ENCODE measurements around the gene XRCC4. TPM values are rescaled to one million over a fixed set of nuclear protein-coding genes. Genes with fewer than 3 reads are reported as not detected.

XRCC4 gene
- total and polyA plus RNA-seq, 9 of the 15 experiments (the other 6 are each of a cell fraction or from before 2014, with no cell fraction given): 13.6 to 61.6 (median 22.4) TPM

GRCh38 chr5:83341815-83342334 lies 264.5 kb downstream of the XRCC4 start (continued):
- TF ChIP-seq ZNF76 (CRISPR knock-in tag; IDR thresholded peaks at IDR 0.05; ENCODE audit: borderline replicate concordance) (no peak), ZFX (CRISPR knock-in tag; IDR thresholded peaks at IDR 0.05) (no peak), NONO (IDR thresholded peaks at IDR 0.05; ENCODE audit: low read depth in 2 of 2, low read length in 1 of 2) (no peak), ZNF217 (CRISPR knock-in tag; IDR thresholded peaks at IDR 0.05) (no peak), TCF15 (CRISPR knock-in tag; IDR thresholded peaks at IDR 0.05) (no peak)
- TF ChIP-seq, protein P1, sequence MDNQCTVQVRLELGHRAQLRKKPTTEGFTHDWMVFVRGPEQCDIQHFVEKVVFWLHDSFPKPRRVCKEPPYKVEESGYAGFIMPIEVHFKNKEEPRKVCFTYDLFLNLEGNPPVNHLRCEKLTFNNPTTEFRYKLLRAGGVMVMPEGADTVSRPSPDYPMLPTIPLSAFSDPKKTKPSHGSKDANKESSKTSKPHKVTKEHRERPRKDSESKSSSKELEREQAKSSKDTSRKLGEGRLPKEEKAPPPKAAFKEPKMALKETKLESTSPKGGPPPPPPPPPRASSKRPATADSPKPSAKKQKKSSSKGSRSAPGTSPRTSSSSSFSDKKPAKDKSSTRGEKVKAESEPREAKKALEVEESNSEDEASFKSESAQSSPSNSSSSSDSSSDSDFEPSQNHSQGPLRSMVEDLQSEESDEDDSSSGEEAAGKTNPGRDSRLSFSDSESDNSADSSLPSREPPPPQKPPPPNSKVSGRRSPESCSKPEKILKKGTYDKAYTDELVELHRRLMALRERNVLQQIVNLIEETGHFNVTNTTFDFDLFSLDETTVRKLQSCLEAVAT (IDR thresholded peaks at IDR 0.05): no peak
- TF ChIP-seq, protein P2, sequence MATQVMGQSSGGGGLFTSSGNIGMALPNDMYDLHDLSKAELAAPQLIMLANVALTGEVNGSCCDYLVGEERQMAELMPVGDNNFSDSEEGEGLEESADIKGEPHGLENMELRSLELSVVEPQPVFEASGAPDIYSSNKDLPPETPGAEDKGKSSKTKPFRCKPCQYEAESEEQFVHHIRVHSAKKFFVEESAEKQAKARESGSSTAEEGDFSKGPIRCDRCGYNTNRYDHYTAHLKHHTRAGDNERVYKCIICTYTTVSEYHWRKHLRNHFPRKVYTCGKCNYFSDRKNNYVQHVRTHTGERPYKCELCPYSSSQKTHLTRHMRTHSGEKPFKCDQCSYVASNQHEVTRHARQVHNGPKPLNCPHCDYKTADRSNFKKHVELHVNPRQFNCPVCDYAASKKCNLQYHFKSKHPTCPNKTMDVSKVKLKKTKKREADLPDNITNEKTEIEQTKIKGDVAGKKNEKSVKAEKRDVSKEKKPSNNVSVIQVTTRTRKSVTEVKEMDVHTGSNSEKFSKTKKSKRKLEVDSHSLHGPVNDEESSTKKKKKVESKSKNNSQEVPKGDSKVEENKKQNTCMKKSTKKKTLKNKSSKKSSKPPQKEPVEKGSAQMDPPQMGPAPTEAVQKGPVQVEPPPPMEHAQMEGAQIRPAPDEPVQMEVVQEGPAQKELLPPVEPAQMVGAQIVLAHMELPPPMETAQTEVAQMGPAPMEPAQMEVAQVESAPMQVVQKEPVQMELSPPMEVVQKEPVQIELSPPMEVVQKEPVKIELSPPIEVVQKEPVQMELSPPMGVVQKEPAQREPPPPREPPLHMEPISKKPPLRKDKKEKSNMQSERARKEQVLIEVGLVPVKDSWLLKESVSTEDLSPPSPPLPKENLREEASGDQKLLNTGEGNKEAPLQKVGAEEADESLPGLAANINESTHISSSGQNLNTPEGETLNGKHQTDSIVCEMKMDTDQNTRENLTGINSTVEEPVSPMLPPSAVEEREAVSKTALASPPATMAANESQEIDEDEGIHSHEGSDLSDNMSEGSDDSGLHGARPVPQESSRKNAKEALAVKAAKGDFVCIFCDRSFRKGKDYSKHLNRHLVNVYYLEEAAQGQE (IDR thresholded peaks at IDR 0.05; ENCODE audit: borderline replicate concordance): no peak
- TF ChIP-seq, protein P2 (CRISPR knock-in tag; IDR thresholded peaks at IDR 0.05; ENCODE audit: low read depth): no peak
